DMS153 (cell line): ENCODE data around the gene LARP6.
A peak's percentile ranks its signal among the peaks of the same experiment; 100 is the strongest.
"Not testable (repeated sequence)": the region's sequence is repeated elsewhere in the genome, so short reads cannot be mapped to it uniquely, and the experiment has no call there.

ENCODE experiments used
- DNase-seq: peaks from one replicate; lab custom pipeline; 2025; lab: John Stamatoyannopoulos, UW

LARP6 gene

DNA sequence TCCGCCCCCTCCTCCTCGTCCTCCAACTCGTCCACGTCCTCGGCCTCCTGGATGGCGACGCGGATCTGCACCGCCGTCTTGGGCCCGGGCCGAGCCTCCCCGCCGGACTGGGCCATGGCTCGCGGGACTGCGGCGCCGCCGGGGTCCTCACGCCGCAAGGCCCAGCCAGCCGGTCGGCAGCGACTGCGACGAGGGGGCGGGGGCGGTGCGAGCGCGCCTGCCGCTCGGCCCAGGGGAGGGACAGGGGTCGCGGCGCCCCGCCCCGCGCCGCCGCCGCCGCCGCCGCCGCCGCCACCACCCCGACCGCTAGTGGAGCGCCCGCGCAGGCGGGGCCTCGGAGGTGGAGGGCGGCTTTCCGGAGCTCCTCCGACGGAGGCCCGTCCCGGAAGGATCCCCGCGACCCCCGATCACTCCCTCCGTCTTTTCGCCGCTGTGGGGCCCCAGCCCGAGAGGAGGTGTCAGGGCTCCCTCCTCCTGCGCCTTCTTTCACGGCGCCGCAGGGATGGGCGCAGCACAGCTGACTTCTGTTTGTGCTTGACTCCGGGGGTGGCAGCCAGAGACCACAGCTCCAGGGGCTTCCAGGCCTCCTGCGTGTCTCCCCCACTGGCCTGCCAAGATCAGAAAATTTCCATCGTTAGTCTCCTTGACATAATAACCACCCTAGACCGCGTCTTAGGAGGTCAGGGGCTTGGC, at the start of gene LARP6:
LARP6 (minus strand) TSS at position 185 of the 693 bp plus-strand sequence; CDS start at position 116, 69 bp downstream.
- DNase-seq: no peak

DNA sequence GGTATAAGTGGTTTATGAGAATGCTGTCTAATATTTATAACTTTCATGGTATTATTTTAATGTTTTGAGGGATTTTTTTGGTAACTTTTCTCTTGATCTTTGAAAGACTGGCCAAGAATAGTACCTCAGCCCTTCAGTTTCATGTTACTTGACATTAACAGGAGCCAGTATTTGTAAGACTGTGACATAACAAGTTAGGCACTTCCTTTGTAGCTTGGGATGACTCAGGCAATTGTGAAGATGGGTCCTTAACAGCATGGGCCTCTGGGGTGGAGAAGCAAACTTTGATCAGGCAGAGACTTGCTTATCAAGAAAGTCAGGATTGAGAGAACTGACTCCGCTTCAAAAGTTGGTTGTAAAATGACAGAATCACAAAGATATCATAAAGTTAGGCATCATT, 48.1 kb upstream of the LARP6 start:
- no peak for DNase-seq

DNA sequence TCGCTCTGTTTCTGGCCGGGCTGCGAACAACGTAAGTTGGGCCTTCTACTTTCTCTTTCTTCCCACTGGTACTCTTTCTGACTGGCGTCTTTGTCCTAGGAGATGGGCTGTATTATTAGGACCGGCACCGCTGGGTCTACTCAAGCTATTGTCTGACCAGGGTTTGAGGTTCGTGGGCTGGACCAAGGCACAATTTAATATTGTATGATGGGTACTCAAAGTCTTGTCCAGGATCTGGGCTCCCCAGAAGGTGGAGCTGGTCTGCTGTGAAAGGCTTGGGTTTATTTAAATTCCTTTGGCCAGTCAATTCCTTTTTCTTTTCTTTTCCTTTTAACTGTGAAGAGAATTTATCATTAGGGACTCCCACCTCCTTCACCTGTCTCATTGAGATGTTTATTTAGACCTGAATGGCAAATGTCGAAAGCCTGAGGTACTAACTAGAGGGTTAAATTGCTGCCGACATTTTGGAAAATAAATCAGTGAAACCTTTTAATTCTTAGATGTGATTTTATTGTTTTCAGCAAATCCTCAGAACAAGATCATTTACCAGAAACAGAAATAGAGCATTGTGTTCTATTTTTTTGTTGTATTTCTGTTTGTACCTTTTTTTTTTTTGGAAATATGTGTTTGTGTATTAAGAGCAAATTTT, 39.1 kb upstream of the LARP6 start:
- peak; percentile 24 for DNase-seq

DNA sequence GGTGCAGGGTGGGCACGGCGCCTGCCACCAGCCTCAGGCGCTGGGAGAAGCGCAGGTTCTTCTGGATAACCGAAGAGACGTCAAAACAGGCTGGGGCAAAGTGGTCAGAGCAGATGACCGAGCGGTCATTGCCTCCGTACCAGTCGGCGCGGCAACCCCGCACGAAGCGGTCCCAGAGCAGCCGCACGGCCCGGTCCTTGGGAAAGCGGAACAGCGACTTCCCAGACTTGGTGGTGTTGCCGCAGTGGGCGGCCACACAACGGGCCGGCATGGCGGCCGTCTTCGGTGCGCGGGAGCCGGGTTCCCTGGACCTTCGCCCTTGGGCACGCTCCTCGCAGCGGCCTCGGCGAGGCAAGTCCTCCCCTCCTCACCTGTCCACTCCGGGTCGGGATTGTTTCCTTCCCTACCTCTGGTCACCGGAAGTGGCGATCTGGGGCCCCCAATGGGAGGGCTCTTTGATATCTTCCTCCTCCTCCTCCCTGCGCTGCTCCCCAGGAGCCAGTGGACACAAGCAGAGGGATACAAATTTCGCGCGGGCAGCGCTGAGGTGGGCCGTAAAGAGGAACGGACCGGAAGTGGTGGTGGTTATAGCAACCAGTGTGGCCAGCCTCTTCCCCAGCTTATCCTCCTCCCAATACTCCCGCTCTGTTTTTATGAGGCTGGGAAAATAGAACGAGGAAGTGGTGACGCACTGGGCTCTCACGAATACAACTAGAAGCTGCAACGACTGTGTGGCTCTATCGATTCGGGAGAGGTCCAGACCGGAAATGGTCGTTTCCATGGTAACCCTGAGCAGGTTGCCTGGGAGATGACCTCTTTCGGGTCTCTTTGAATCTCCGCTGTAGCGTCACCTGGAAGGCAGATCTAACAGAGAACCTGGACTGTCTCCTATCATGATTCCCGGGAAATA, 38.3 kb upstream of the LARP6 start, which contains the start of the genes LRRC49 and THAP10:
LRRC49 (plus strand) TSS at position 825 of the 910 bp plus-strand sequence; CDS start at position 894, 69 bp downstream.
THAP10 (minus strand) TSS at position 432 of the 910 bp plus-strand sequence; CDS start at position 271, 161 bp downstream.
- peak; percentile 67 for DNase-seq

DNA sequence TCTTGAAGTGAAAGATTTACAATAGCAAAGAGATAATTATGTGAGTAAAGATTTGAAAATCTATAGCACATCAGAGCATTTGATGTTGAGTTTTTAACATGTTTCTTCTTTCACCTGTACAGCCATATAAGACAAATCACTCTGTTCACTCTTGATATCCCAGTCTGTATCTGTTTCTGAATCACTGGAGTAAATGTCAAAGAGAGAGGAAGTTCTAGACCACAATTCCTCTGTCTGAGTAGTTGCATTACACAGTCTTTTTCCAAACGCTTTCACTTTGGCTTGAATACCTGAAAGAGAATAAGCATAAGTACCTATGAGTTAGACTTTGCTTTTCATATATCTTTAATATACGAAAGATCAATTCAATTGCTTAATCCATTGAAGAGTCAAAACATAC, 28.4 kb upstream of the LARP6 start:
- no peak for DNase-seq

DNA sequence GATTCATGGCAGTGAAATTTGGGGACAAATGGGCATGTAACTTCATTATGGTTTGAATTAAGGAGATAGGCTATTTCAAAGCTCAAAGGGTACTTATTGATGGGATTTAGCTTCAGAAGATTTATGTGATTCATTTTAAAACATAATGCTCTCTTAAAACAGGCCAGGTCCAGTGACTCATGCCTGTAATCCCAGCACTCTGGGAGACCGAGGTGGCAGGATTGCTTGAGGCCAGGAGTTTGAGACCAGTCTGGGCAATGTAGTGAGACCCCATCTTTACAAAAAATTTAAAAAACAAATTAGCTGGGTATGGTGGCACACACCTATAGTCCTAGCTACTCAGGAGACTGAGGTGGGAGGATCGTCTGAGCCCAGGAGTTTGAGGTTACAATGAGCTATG, 26.8 kb upstream of the LARP6 start:
- no peak for DNase-seq

DNA sequence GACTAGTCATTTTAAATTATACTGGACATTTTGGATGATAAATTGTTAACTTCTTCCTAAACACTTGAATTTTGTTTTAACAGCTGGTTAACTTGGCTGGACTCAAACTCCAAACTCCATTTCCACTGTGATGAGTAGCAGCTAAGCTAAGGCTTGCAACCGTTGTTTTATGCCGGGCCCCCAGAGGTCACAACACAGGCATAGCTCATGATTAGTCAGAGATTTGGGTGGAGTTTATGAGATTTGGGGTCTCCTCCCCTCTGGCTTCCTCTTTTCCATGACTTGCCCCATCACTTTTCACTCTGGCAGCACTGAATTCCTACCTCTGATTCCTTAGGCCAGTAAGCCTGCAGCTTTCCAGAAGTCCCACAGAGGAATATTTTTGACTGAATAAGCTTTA, 25.4 kb upstream of the LARP6 start:
- DNase-seq: no peak

DNA sequence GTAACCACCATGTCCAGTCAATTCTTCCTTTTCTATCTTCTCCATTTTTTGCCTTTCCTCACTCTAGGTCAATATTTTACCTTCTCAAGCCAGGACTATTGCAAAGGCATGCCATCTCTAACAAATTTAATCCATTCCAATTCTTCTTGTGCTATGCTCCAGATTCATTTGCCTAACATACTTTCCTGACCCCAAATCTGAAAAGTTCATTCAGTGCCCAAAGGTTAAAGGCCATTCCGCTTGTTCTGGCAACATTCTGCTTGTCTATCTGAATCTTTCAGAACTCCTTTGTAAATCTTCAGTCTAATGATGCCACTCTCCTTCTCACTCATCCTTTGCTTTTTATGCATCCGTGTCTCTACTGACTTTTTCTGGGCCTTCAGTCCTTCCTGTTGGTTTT, 22.7 kb upstream of the LARP6 start:
- DNase-seq: no peak

DNA sequence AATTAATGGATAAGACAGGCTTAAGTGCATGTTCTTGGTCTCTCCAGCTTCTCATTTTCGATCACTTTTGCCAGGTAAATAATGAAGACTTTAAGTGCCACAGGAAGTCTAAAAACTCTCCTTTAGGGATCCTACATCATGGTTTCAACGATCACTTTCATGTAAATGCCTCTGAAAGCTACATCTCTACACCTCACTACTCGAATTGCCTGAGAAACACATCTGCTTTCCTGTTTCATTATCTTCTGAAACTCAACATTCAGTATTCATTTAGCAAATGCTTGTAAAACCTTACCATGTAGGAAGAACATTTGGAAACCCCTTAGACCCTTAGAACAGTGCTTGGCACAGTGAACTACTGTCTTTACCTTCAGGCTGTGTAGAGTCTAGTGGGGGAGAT, 22.1 kb upstream of the LARP6 start:
- no peak for DNase-seq

DNA sequence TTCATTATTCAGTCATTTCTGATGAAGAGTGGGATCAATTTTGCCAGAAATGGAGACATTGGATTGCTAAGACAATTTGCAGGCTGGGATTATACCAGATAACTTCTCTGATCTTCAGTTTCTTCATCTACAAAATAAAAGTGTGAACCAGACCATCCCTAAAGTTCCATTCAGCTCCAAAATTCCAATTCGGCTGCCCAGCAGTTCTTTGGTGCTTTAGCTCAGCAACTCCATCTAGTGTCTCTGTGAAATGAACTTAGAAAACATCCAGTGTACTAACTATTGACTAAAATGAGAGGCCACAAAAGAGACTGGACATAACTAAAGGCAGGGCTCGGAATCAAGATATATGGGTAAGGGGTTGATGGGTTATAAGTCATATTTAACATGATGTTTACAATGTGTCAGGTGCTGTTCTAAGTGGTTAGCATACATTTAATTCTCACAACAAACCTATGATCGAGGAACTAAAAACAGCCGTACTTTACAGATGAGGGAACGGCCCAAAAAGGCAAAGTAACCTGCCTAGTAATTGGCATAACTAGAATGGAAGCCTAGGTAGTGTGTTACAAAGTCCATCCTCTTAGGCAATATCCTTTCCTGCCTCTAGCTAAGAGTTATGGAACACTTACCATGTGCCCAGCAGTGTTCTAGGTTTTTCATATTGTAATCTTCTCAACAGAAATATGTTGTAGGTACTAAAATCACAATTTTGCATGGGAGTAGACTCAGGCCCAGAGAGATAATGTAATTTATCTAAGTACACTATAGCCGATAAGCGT, 21.2 kb upstream of the LARP6 start:
- no peak for DNase-seq

DNA sequence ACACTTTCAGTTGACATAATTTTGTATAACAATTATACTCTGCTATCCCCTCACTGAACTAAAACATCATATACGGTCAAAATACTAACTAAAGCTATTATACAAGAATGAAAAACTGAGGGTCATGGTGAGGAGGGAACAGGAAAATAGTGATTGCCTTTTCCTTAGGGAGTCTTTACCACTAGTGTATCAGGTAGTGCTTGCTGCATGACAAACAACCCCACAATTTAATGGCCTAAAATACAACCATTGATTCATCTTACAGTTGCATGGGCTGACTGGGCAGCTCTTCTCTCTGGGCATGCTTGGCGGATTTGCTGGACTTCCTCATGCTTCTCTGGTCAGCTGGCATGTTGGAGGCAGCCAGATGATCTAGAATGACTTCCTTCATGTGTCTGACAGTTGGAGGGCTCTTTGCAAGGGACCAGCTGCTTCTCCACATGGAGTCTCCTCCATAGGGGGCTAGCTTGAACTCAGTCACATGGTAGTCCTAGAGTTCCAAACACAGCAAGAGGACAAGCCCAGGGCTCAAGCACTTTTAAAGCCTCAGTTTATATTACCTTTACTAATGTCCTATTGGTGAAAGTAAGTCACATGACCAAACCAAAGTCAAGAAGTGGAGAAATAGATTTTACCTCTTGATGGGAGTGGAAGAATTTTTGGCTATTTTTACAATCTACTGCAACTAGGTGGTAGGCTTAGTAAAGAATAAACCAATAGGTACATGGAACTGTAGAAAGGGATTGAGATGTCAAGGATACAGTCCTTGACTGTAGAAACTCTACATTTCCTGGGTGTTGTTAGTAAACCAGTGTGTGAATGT, 19.5 kb upstream of the LARP6 start:
- DNase-seq: no peak

DNA sequence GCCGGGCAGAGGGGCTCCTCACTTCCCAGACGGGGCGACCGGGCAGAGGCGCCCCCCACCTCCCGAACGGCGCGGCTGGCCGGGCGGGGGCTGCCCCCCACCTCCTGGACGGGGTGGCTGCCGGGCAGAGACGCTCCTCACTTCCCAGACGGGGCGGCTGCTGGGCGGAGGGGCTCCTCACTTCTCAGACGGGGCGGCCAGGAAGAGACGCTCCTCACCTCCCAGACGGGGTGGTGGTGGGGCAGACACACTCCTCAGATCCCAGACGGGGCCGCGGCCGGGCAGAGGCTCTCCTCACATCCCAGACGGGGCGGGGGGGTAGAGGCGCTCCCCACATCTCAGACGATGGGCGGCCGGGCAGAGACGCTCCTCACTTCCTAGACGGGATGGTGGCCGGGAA, 17.5 kb upstream of the LARP6 start:
- not testable (repeated sequence) for DNase-seq

DNA sequence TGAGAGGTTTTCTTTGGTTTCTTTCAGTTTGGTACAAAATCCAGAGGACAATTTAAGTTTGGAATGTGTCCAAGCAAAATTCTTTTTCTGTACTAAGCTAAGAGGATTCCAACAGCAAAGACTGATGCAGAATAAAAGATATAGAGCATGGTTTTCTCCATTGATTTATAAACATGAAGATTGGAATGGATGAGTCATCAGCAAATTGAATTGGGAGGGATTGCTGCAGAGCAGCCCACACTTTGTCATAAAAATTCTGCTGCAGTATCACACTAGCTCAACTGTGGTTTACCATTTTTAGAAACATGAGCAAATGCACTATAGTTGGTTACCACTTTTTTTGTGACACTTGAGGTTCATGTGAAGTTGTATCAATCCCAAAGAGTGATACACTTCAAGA, 16.1 kb upstream of the LARP6 start:
- no peak for DNase-seq

DNA sequence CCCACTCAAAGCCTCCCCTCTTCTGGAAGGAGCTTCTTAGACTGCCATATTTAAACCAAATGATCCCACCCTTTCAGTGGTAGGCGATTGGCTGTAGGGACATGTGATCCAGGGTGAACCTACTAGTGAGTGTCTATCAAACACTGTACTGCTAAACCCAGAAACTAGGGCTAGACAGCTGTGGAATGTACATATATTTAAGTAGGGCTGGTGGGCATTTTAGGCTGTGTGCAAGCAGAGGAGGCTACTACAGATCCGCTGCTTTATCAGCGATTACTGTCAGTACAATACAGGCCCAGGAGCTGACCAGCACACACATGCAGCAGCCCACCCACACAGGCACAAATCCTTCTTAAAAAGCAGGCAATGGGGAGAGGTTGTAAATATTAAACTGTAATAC, 15.4 kb upstream of the LARP6 start:
- no peak for DNase-seq

DNA sequence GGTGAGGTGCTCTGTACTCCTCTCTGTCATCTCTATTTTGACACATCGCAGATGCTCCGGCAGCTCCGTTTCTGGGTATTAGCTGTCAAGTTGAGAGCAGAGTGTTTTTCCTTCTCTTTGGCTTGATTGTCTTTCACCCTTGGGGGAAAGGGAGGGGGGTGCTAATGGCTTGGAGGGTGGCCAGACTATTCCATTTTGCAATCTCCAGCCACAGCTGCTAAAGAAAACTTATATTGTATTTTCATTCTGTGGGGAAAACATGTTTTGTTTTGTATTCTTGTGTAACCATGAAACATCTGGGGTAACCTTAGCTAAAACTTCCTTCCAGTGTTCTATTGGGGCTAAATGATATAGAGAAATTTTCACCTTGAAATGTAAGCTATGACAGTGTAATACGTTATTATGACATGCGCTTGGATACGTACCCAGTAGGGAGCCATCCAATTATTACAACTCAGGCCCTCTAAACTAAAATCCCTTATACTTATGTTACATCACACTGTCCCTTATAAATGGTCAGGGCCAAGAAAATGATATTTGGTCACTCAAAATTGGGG, 14.0 kb upstream of the LARP6 start:
- no peak for DNase-seq

DNA sequence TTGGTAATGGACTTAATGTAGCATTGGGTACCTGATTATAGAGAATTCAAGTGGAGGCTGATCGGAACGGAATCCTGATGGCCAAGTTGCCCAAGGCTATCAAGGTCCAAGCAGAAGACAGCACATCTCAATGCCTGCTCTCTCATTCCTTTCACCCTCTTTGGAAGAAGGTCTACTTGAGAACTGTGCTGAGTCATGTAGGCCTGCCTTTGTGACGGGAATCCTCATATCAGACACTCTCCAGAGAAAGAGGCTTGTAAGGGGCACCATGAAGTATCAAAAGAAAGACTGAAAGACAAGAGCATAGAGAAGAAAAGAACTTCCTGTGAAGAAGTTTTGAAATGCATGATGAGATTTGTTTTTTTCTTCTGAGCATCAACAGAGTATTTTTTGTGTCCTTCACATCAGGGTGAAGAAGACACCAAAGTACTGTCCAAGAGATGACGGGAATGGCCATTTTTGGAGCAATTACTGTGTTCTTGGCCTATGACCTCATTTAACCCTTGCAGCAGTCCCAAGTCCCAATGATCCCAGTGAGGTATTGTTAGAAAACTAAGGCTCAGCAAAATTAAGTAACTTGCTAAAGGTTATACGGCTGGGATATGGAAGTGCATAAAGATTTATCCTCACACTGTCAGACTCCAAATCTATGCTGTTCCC, 13.2 kb upstream of the LARP6 start:
- no peak for DNase-seq

DNA sequence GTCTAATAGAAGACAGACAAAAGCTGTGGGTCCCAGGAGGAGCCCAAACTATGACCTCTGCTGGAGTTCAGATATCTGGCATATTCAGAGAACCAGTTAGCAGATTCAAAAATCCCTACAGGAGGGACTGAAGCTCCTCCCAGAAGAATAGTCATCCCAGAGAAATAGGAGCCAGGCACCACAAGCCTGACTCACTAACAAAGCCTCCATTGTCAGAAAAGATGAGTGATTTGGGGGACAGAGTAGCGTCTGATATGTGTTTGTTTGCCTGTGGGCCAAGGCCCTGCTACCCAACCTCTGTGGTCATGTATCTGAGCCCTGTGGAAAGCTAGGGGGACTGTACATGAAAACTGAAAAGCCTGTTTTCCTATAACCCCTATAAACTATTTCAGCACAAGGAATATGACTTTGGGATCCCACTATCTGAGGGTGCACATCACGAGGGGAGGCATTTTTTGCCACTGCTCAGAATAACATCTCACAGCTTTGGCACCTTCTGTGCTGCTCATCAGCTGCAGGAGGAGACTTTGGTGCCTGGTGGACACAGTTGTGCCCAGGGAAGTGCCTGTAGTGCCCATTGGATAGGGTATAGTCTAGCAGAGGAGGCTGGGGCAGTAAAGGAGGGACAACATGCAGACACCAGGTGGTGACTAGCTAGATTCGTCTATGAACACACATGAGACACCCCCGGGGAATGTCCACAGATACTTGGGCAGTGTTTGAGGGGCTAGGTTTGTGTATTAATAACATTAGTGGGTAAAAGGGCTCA, 9.7 kb upstream of the LARP6 start:
- DNase-seq: no peak

DNA sequence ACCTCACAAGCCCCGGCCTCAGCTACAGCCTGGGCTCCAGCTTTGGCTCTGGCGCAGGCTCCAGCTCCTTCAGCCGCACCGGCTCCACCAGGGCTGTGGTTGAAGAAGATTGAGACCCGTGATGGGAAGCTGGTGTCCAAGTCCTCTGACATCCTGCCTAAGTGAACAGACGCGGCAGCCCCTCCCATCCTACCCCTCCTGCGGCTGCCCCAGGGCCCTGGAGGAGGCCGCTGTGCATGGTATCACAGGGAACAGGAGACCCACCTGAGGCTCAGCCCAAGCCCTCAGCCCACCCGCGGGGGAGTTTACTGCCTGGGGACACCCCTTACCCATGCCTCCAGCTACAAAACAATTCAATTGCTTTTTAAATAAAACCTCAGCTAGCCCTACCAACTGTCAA, 6.0 kb upstream of the LARP6 start:
- DNase-seq: no peak

DNA sequence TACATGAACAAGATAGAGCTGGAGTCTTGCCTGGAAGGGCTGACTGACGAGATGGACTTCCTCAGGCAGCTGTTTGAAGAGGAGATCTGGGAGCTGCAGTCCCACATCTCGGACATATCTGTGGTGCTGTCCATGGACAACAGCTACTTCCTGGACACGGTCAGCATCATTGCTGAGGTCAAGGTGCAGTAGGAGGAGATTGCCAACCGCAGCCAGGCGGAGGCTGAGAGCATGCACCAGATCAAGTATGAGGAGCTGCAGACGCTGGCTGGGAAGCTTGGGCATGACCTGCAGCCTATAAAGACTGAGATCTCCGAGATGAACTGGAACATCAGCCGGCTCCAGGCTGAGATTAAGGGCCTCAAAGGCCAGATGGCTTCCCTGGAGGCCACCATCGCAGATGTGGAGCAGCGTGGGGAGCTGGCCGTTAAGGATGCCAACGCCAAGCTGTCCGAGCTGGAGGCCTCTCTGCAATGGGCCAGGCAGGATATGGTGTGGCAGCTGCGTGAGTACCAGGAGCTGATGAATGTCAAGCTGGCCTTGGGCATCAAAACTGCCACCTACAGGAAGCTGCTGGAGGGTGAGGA, 5.5 kb upstream of the LARP6 start:
- DNase-seq: no peak
